IMR-90 (cell line): Measurements from ENCODE around the gene SCYGR5. TPM values are rescaled to one million over a fixed set of nuclear protein-coding genes. Genes with fewer than 3 reads are reported as not detected.

ENCODE experiments used
- ATAC-seq: fragments of 200-7000 bp; cut with Tn5 transposase; 2 replicates; pipeline ENCODE4 v1.9.1; 2020; ENCODE audit warnings: low read depth, mild to moderate bottlenecking, moderate library complexity
- BruUV-seq: library from RNA; stranded (reverse); fragments of 400-500 nt; replicated peaks from 2 replicates; lab custom pipeline; 2021; lab: Mats Ljungman, UMichigan
- CTCF ChIA-PET: fragments of 300-600 bp; formaldehyde crosslinking; extraction: SDS; loops from one replicate; lab custom pipeline; 2021; ENCODE audit warnings: antibody characterized with exemption; lab: Yijun Ruan, JAX
- POLR2A ChIA-PET: fragments of 300-600 bp; sonication (Branson Sonifier 250); formaldehyde crosslinking; loops from one replicate; lab custom pipeline; 2022; ENCODE audit warnings: antibody characterized with exemption; ENCODE audit not compliant: unreplicated experiment; lab: Charles Lee
- DNase-seq: peaks from one replicate; pipeline ENCODE4 v3.0.0; 2013
- H2AFZ ChIP-seq: replicated peaks from 2 replicates; pipeline ENCODE3; 2013; ENCODE audit warnings: low read length, mild to moderate bottlenecking; ENCODE audit not compliant: poor library complexity
- H2AK5ac ChIP-seq: 2 replicates; pipeline ENCODE4 v1.6.1; 2013; ENCODE audit warnings: low read depth, low read length, inconsistent platforms
- H2AK9ac ChIP-seq: replicated peaks from 2 replicates; pipeline ENCODE3; 2013; ENCODE audit warnings: mild to moderate bottlenecking, low read depth, low read length, moderate library complexity; ENCODE audit not compliant: poor library complexity
- H2BK120ac ChIP-seq: 2 replicates; pipeline ENCODE4 v1.6.1; 2013; ENCODE audit warnings: low read depth, low read length, inconsistent platforms
- H2BK15ac ChIP-seq: 3 replicates; pipeline ENCODE4 v1.6.1; 2013; ENCODE audit warnings: low read depth, low read length, inconsistent platforms
- H2BK20ac ChIP-seq: 2 replicates; pipeline ENCODE4 v1.6.1; 2013; ENCODE audit warnings: low read depth, mild to moderate bottlenecking, inconsistent platforms, low read length, moderate library complexity
- H2BK5ac ChIP-seq: 2 replicates; pipeline ENCODE4 v1.6.1; 2013; ENCODE audit warnings: mild to moderate bottlenecking, low read depth, low read length, inconsistent platforms; ENCODE audit not compliant: poor library complexity, severe bottlenecking
- H3K14ac ChIP-seq: replicated peaks from 2 replicates; pipeline ENCODE4 v1.6.1; 2013; ENCODE audit warnings: low read depth, low read length, inconsistent platforms
- H3K18ac ChIP-seq: 2 replicates; pipeline ENCODE4 v1.6.1; 2013; ENCODE audit warnings: low read depth, low read length, control low read depth
- H3K23ac ChIP-seq: 2 replicates; pipeline ENCODE4 v1.6.1; 2013; ENCODE audit warnings: low read depth, low read length, inconsistent platforms
- H3K27ac ChIP-seq: 2 replicates; pipeline ENCODE4 v1.5.1; 2013; ENCODE audit warnings: mild to moderate bottlenecking, control low read depth, low read length; ENCODE audit not compliant: insufficient read depth
- H3K27me3 ChIP-seq: 2 replicates; pipeline ENCODE4 v1.6.1; 2013; ENCODE audit warnings: low read length; ENCODE audit not compliant: control insufficient read depth, insufficient read depth
- H3K36me3 ChIP-seq: 2 replicates; pipeline ENCODE4 v1.6.1; 2013; ENCODE audit warnings: low read length, mixed read lengths; ENCODE audit not compliant: control insufficient read depth, insufficient read depth
- H3K4ac ChIP-seq: 2 replicates; pipeline ENCODE4 v1.6.1; 2013; ENCODE audit warnings: low read depth, low read length, inconsistent platforms
- H3K4me1 ChIP-seq: 2 replicates; pipeline ENCODE4 v1.6.1; 2013; ENCODE audit warnings: low read length, mixed read lengths; ENCODE audit not compliant: control insufficient read depth, insufficient read depth
- H3K4me2 ChIP-seq: 2 replicates; pipeline ENCODE4 v1.6.1; 2013; ENCODE audit warnings: low read depth, mild to moderate bottlenecking, control low read depth, low read length, moderate library complexity
- H3K4me3 ChIP-seq: 2 replicates; pipeline ENCODE4 v1.5.1; 2013; ENCODE audit warnings: low read depth, mild to moderate bottlenecking, control low read depth, low read length, moderate library complexity; ENCODE audit not compliant: insufficient read depth
- H3K56ac ChIP-seq: 2 replicates; pipeline ENCODE4 v1.6.1; 2013; ENCODE audit warnings: low read length, inconsistent platforms; ENCODE audit not compliant: insufficient read depth; ENCODE audit errors: extremely low read depth
- H3K79me1 ChIP-seq, 2 experiments: 2 replicates each; pipeline ENCODE4 v1.6.1; 2013; ENCODE audit warnings: low read length in 2 of 2, inconsistent platforms in 1 of 2, low read depth in 1 of 2
- H3K9ac ChIP-seq: 2 replicates; pipeline ENCODE4 v1.6.1; 2013; ENCODE audit warnings: low read depth, low read length, control low read depth
- H3K9me1 ChIP-seq: 2 replicates; pipeline ENCODE4 v1.6.1; 2013; ENCODE audit warnings: low read length, inconsistent platforms; ENCODE audit not compliant: insufficient read depth
- H3K9me3 ChIP-seq: 2 replicates; pipeline ENCODE4 v1.6.1; 2013; ENCODE audit warnings: low read length; ENCODE audit not compliant: control insufficient read depth, insufficient read depth
- H4K20me1 ChIP-seq: 2 replicates; pipeline ENCODE4 v1.6.1; 2013; ENCODE audit warnings: low read length, inconsistent platforms; ENCODE audit not compliant: insufficient read depth
- H4K5ac ChIP-seq: 2 replicates; pipeline ENCODE4 v1.6.1; 2013; ENCODE audit warnings: mild to moderate bottlenecking, low read depth, low read length, control low read depth
- H4K8ac ChIP-seq, 2 experiments: 2 replicates each; pipeline ENCODE4 v1.6.1; 2013; ENCODE audit warnings: low read depth in 2 of 2, low read length in 2 of 2, control low read depth in 1 of 2, inconsistent platforms in 1 of 2
- H4K91ac ChIP-seq: 2 replicates; pipeline ENCODE4 v1.6.1; 2013; ENCODE audit warnings: low read depth, low read length, inconsistent platforms; ENCODE audit not compliant: insufficient read depth
- BHLHE40 ChIP-seq: fragments of 150-350 bp; IDR thresholded peaks from 2 replicates; pipeline ENCODE4 v1.6.1; 2016; ENCODE audit warnings: mild to moderate bottlenecking, low read depth, low read length
- CHD1 ChIP-seq: IDR thresholded peaks from 2 replicates; pipeline ENCODE4 v1.6.1; 2012; ENCODE audit warnings: low read depth, low read length, improper control_type of control experiment
- CTCF ChIP-seq: conservative IDR thresholded peaks from 2 replicates; pipeline ENCODE4 v1.5.1; 2012; ENCODE audit warnings: mild to moderate bottlenecking, low read depth, low read length, improper control_type of control experiment
- ELK1 ChIP-seq: fragments of 150-350 bp; IDR thresholded peaks from 2 replicates; pipeline ENCODE4 v1.6.1; 2016; ENCODE audit warnings: low read depth, mild to moderate bottlenecking, low read length, moderate library complexity, borderline replicate concordance
- MAFK ChIP-seq: IDR thresholded peaks from 2 replicates; pipeline ENCODE4 v1.6.1; 2012; ENCODE audit warnings: low read depth, low read length, improper control_type of control experiment
- MAZ ChIP-seq: IDR thresholded peaks from 2 replicates; pipeline ENCODE4 v1.6.1; 2012; ENCODE audit warnings: low read depth, mild to moderate bottlenecking, low read length, improper control_type of control experiment, moderate library complexity, borderline replicate concordance
- MXI1 ChIP-seq: IDR thresholded peaks from 2 replicates; pipeline ENCODE4 v1.6.1; 2012; ENCODE audit warnings: low read depth, mild to moderate bottlenecking, low read length, moderate library complexity, borderline replicate concordance
- NFE2L2 ChIP-seq: fragments of 150-350 bp; IDR thresholded peaks from 2 replicates; pipeline ENCODE4 v1.6.1; 2016; ENCODE audit warnings: low read depth, mild to moderate bottlenecking, low read length
- POLR2A ChIP-seq: IDR thresholded peaks from 2 replicates; pipeline ENCODE4 v1.6.1; 2012; ENCODE audit warnings: mild to moderate bottlenecking, low read depth, low read length
- RAD21 ChIP-seq: IDR thresholded peaks from 2 replicates; pipeline ENCODE4 v1.6.1; 2012; ENCODE audit warnings: low read length, improper control_type of control experiment
- RFX5 ChIP-seq: IDR thresholded peaks from 2 replicates; pipeline ENCODE4 v1.8.0; 2012; ENCODE audit warnings: low read depth, mild to moderate bottlenecking, low read length, moderate library complexity
- SMC3 ChIP-seq: fragments of 150-350 bp; IDR thresholded peaks from 2 replicates; pipeline ENCODE4 v1.6.1; 2016; ENCODE audit warnings: low read depth, mild to moderate bottlenecking, antibody characterized with exemption, low read length, moderate library complexity
- USF2 ChIP-seq: fragments of 150-350 bp; IDR thresholded peaks from 2 replicates; pipeline ENCODE4 v1.6.1; 2017; ENCODE audit warnings: mild to moderate bottlenecking, antibody characterized with exemption, low read length, low read depth
- WGBS, 2 experiments: methylation state at CpG; one replicate each; pipeline versions ENCODE4 v1.1.5 to v1.1.7; 2013; ENCODE audit warnings: missing lambda C conversion rate in 2 of 2; ENCODE audit not compliant: insufficient read length in 1 of 2; ENCODE audit errors: extremely low coverage in 2 of 2; 5-methylcytosine and 5-hydroxymethylcytosine counted together
- dilution Hi-C: fragments of 300-500 bp; cut with HindIII; formaldehyde crosslinking; loops from one replicate; pipeline ENCODE4 v1.14.3; 2018; ENCODE audit warnings: low sequenced_read_pairs; ENCODE audit not compliant: unreplicated experiment
- in situ Hi-C: fragments of 300-500 bp; cut with MboI; formaldehyde crosslinking; loops from 3 replicates; pipeline ENCODE4 v1.14.3; 2019; ENCODE audit warnings: low sequenced_read_pairs, inconsistent platforms, mixed read lengths
- intact Hi-C: fragments of 100-400 bp; cut with micrococcal nuclease; formaldehyde crosslinking; loops from 2 replicates; pipeline ENCODE4 v1.10.0; 2022
- polyA plus RNA-seq, 3 experiments: library from polyadenylated mRNA; depleted of rRNA; stranded (reverse); fragments of >200 nt; gene quantifications; 2 replicates each; pipeline ENCODE4 v1.2.3, GENCODE V29; 2012; ENCODE audit warnings: low replicate concordance in 1 of 3
- total RNA-seq: library from RNA; depleted of rRNA; stranded (reverse); fragments of >200 nt; gene quantifications from 2 replicates; pipeline ENCODE4 v1.2.3, GENCODE V29; 2012

The SCYGR5 gene
- total and polyA plus RNA-seq, 2 of the 4 experiments (the other 2 are of a cell fraction): not detected

GRCh38 chr2:227642656-227643055 lies 23.9 kb upstream of the SCYGR5 start:
- no TSS peak for BruUV-seq
- H3K9me3 ChIP-seq: no peaks in the 10 kb centered on the region
- no peak overlapping the region for H3K23ac ChIP-seq
- no peaks in the 10 kb centered on the region for H4K20me1 ChIP-seq
- intact Hi-C loops (no loop called here), dilution Hi-C loops (no loop called here), in situ Hi-C loops (no loop called here)
- no peaks in the 10 kb centered on the region for H3K9me1 ChIP-seq
- POLR2A ChIA-PET: no interaction called here
- no peak overlapping the region for H3K27ac ChIP-seq
- H3K4ac ChIP-seq: no peak overlapping the region
- H2BK15ac ChIP-seq: no peak overlapping the region
- DNase-seq (no peak), ATAC-seq (no peak)
- H3K18ac ChIP-seq: no peak overlapping the region
- no peak overlapping the region for H2AK5ac ChIP-seq
- H3K4me3 ChIP-seq: no peak overlapping the region
- no peak overlapping the region for H2BK120ac ChIP-seq
- no peak for TF ChIP-seq NFE2L2
- TF ChIP-seq USF2: no peak
- TF ChIP-seq MXI1: no peak
- TF ChIP-seq MAZ: no peak
- TF ChIP-seq ELK1: no peak
- TF ChIP-seq CTCF: no peak
- no peak for TF ChIP-seq POLR2A
- TF ChIP-seq RAD21: no peak
- TF ChIP-seq SMC3: no peak
- TF ChIP-seq MAFK: no peak
- no peak for TF ChIP-seq RFX5
- TF ChIP-seq CHD1: no peak
- TF ChIP-seq BHLHE40: no peak
- H4K5ac ChIP-seq: no peak overlapping the region
- no peak overlapping the region for H4K91ac ChIP-seq
- CTCF ChIA-PET: no interaction called here
- H2BK5ac ChIP-seq: no peak overlapping the region
- H3K14ac ChIP-seq: no peak overlapping the region
- no peak overlapping the region for H2BK20ac ChIP-seq
- H3K4me1 ChIP-seq: no peaks in the 10 kb centered on the region
- H3K56ac ChIP-seq: no peak overlapping the region
- no peak overlapping the region for H4K8ac ChIP-seq
- no peak overlapping the region for H2AK9ac ChIP-seq
- no peaks in the 10 kb centered on the region for H3K36me3 ChIP-seq
- no peak overlapping the region for H3K4me2 ChIP-seq
- no peaks in the 10 kb centered on the region for H3K27me3 ChIP-seq
- no peak overlapping the region for H2AFZ ChIP-seq
- H3K79me1 ChIP-seq: no peaks in the 10 kb centered on the region
- WGBS, 2 experiments: no CpG with 5 or more reads among the region's 2 CpGs
- no peak overlapping the region for H3K9ac ChIP-seq
